Glutamatergic neuron (in vitro differentiated cells): ENCODE results near the gene FKTN. TPM values are rescaled to one million over a fixed set of nuclear protein-coding genes. Genes with fewer than 3 reads are reported as not detected.
A peak's percentile ranks its signal among the peaks of the same experiment; 100 is the strongest.

Source experiments
- DNase-seq: peaks from one replicate; pipeline ENCODE4 v3.0.0; 2022
- H3K27ac Mint-ChIP-seq: one replicate; pipeline ENCODE4 v1.8.0; 2020; ENCODE audit warnings: mild to moderate bottlenecking, mixed read lengths, inconsistent platforms; ENCODE audit not compliant: unreplicated experiment
- H3K27me3 Mint-ChIP-seq: one replicate; pipeline ENCODE4 v1.8.0; 2020; ENCODE audit warnings: mild to moderate bottlenecking, moderate library complexity, mixed read lengths, inconsistent platforms; ENCODE audit not compliant: unreplicated experiment
- H3K36me3 Mint-ChIP-seq: one replicate; pipeline ENCODE4 v1.8.0; 2020; ENCODE audit warnings: mild to moderate bottlenecking, mixed read lengths, inconsistent platforms; ENCODE audit not compliant: unreplicated experiment
- H3K4me1 Mint-ChIP-seq: one replicate; pipeline ENCODE4 v1.8.0; 2020; ENCODE audit warnings: mild to moderate bottlenecking, low read depth, mixed read lengths, inconsistent platforms; ENCODE audit not compliant: unreplicated experiment
- H3K4me3 Mint-ChIP-seq: one replicate; pipeline ENCODE4 v1.8.0; 2020; ENCODE audit warnings: mild to moderate bottlenecking, mixed read lengths, inconsistent platforms; ENCODE audit not compliant: unreplicated experiment
- H3K9me3 Mint-ChIP-seq: one replicate; pipeline ENCODE4 v1.8.0; 2020; ENCODE audit warnings: mild to moderate bottlenecking, moderate library complexity, mixed read lengths, inconsistent platforms; ENCODE audit not compliant: unreplicated experiment
- CTCF ChIP-seq: fragments of 200-600 bp; sonication (generic); IDR thresholded peaks from one replicate; pipeline ENCODE4 v1.5.0; 2021; ENCODE audit not compliant: partially characterized antibody, unreplicated experiment
- total RNA-seq: library from RNA; stranded (reverse); fragmentation: NEBNext Ultra II Directional; extraction: Animal tissue kit (Norgen Biotek cat#: 25700); gene quantifications from one replicate; pipeline ENCODE4 v1.2.1, GENCODE V29; 2021; ENCODE audit not compliant: unreplicated experiment

The FKTN gene
- total RNA-seq, 1 donor from 2014 or later = 20.9 TPM

DNA sequence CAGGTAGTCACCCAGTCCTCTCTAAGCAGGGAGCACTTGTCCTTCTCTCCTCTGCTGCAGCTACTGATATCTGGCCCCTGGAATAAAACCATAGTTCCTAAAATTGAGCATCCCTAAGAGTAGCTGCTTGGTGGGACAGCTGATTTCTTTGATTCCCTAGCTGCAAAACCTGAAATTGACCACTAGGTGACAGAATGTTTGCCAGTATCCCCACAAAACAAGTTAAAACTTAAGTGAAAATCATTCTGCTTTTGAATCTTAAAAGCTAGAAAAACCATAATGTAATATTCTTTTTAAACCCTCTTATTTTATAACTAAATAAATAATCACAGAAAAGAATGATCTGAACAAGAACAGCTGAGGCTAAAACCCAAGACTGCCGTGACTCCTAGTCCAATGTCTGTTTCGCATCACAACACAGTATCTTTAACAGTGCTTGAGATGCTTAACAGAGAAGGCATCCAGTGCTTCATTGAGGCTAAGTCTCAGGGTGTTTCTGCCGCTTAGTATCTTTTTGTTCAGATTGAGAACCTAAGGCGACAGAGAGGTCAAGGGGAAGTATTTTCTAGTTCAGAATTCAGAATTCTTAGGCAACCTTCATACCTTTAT is 80.0 kb downstream of the FKTN start:
- H3K4me3 Mint-ChIP-seq = no peak overlapping the region
- TF ChIP-seq CTCF = peak; percentile 77
- DNase-seq = no peak
- no peaks in the 10 kb centered on the region for H3K27me3 Mint-ChIP-seq
- H3K9me3 Mint-ChIP-seq = peaks cover 3% of the 10 kb centered on the region
- peaks cover 4% of the 10 kb centered on the region for H3K36me3 Mint-ChIP-seq
- peaks cover 2% of the 10 kb centered on the region for H3K4me1 Mint-ChIP-seq
- no peak overlapping the region for H3K27ac Mint-ChIP-seq

- no peak for TF ChIP-seq CTCF
- Mint-ChIP-seq H3K27ac (no peak overlapping the region), H3K9me3 (peaks cover 6% of the 10 kb centered on the region), H3K27me3 (no peaks in the 10 kb centered on the region), H3K4me3 (no peak overlapping the region), H3K36me3 (peaks cover 5% of the 10 kb centered on the region), H3K4me1 (no peaks in the 10 kb centered on the region)
- DNase-seq = no peak
These were observed 82.0 kb downstream of the FKTN start for GRCh38 chr9:105639936-105640335.

GRCh38 chr9:105643795-105644194 is 85.9 kb downstream of the FKTN start:
- TF ChIP-seq CTCF = no peak
- no peaks in the 10 kb centered on the region for H3K27me3 Mint-ChIP-seq
- no peak for DNase-seq
- H3K9me3 Mint-ChIP-seq = peaks cover 6% of the 10 kb centered on the region
- peaks cover 14% of the 10 kb centered on the region for H3K4me1 Mint-ChIP-seq
- H3K4me3 Mint-ChIP-seq = no peak overlapping the region
- no peak overlapping the region for H3K27ac Mint-ChIP-seq
- H3K36me3 Mint-ChIP-seq = peaks cover 5% of the 10 kb centered on the region

DNA sequence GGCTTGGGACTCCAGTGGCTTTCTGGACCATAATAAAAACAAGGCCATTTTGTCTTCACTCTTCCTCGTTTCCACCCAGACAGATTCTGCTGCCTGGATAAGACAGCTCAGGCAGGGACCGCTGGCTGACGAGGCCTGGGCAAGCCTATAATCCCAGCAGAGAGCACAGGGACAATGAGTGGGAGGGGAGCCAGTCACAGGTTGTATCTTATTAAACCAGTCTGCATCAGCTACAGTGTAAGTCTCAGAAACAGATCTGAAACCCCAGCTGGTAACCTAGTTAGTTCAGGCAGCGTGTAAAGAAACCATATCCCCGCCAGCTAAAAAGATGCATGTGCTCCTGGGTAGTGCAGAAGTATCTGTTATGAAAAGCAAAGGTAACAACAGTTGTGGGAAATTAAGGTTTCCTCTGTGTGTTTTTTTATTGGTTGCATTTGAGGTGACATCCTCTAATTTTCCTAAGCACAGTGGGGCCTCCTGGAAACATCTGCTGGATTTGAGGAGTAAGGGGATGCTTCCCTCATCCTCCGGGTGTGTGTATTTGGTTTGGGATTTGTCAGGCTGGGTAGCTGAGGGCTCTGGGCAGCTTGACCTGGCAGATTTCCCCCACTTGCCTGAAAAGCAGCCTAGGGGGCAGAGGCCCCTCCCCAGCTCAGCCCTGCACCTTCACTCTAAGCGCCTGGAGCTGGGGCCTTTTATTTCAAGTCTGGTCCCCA is 89.1 kb downstream of the FKTN start:
- no peak for DNase-seq
- H3K27me3 Mint-ChIP-seq = no peaks in the 10 kb centered on the region
- peak overlapping the region; percentile 23 for H3K27ac Mint-ChIP-seq
- H3K4me1 Mint-ChIP-seq = peaks cover 14% of the 10 kb centered on the region
- H3K36me3 Mint-ChIP-seq = peaks cover 5% of the 10 kb centered on the region
- no peak overlapping the region for H3K4me3 Mint-ChIP-seq
- TF ChIP-seq CTCF = no peak
- H3K9me3 Mint-ChIP-seq = peaks cover 6% of the 10 kb centered on the region
